Psoas muscle (tissue), 8 donors: ENCODE measurements around the gene TBX18. TPM values are rescaled to one million over a fixed set of nuclear protein-coding genes. Genes with fewer than 3 reads are reported as not detected.

Source experiments
- ATAC-seq, 4 donors: fragments of 200-7000 bp; cut with Tn5 transposase; one replicate each; pipeline ENCODE4 v1.9.1; 2020; ENCODE audit warnings: moderate library complexity in 3 of 4, mild to moderate bottlenecking in 2 of 4
- DNase-seq, 2 donors: peaks; one replicate each; pipeline ENCODE4 v3.0.0-alpha.2; 2020
- H3K27ac ChIP-seq: fragments of 200-600 bp; one replicate; pipeline ENCODE4 v1.8.0; 2022
- H3K27me3 ChIP-seq, 3 donors: fragments of 200-600 bp in 1 of 3; one replicate each; pipeline versions ENCODE4 v1.6.1 to v1.8.0; 2013 to 2022; ENCODE audit warnings: low read length in 2 of 3, mild to moderate bottlenecking in 2 of 3, moderate library complexity in 1 of 3; ENCODE audit not compliant: insufficient read depth in 3 of 3
- H3K36me3 ChIP-seq, 2 donors: fragments of 200-600 bp in 1 of 2; one replicate each; pipeline versions ENCODE4 v1.6.1 to v1.8.0; 2013 to 2022; ENCODE audit warnings: low read depth in 1 of 2, mild to moderate bottlenecking in 1 of 2, moderate library complexity in 1 of 2; ENCODE audit not compliant: insufficient read depth in 1 of 2
- H3K4me1 ChIP-seq: fragments of 200-600 bp; one replicate; pipeline ENCODE4 v1.8.0; 2022
- H3K4me3 ChIP-seq: fragments of 200-600 bp; one replicate; pipeline ENCODE4 v1.8.0; 2022; ENCODE audit warnings: mild to moderate bottlenecking
- H3K9me3 ChIP-seq: fragments of 200-600 bp; one replicate; pipeline ENCODE4 v1.8.0; 2022
- CTCF ChIP-seq: fragments of 200-600 bp; IDR thresholded peaks from one replicate; pipeline ENCODE4 v1.8.0; 2022; ENCODE audit warnings: antibody characterized with exemption
- WGBS, 3 donors: extraction: QIAGEN DNeasy Blood & Tissue Kit; methylation state at CpG; one replicate each; pipeline versions ENCODE4 v1.1.6 to v1.1.7; 2013; 5-methylcytosine and 5-hydroxymethylcytosine counted together
- intact Hi-C, 2 donors: fragments of 100-400 bp; cut with DNase I; formaldehyde crosslinking; loops; one replicate each; pipeline versions ENCODE4 v1.11.0 to v1.14.2; 2022
- polyA plus RNA-seq, 3 donors: library from polyadenylated mRNA; stranded (reverse); fragments of 200-250 nt; gene quantifications; one replicate each; pipeline ENCODE4 v1.2.3, GENCODE V29; 2013
- total RNA-seq, 4 donors: library from RNA; stranded (reverse); fragmentation: NEBNext Ultra II Directional in 2 of 4; extraction: Animal tissue kit (Norgen Biotek cat#: 25700) in 2 of 4; gene quantifications; one replicate each; pipeline versions ENCODE4 v1.2.1 to v1.2.4, GENCODE V29; 2021 to 2023
- donor health status: healthy with polysubstance abuse.
- donor health status: DM: no; HTN: no; CAD: no; lungs with moderate emphysema.
- donor health status: Bipolar disorder and iron deficiency.
- donor health status: healthy.
- donor health status: DM: yes; HTN: yes; CAD: no.
- donor health status: DM: no; HTN: no; CAD: no.
- donor health status: DM: no; HTN: no; CAD: no.
- donor health status: DM: yes; HTN: yes; CAD: no.

The TBX18 gene
- total and polyA plus RNA-seq, 7 donors = 0.24 to 1.0 (median 0.55) TPM

GRCh38 chr6:84805145-84805544 is 40.7 kb upstream of the TBX18 start:
- intact Hi-C loops = no loop called here
- H3K4me1 ChIP-seq = no peaks in the 10 kb centered on the region
- no peaks in the 10 kb centered on the region for H3K9me3 ChIP-seq
- H3K36me3 ChIP-seq = no peaks in the 10 kb centered on the region
- DNase-seq (no peak), ATAC-seq (no peak)
- no peak overlapping the region for H3K27ac ChIP-seq
- 59 to 75% (median 60%) methylated on average over 1 of the region's 1 CpG for WGBS, 3 donors
- peaks cover 0 to 2% (median 0%) of the 10 kb centered on the region in 3 donors for H3K27me3 ChIP-seq
- no peak overlapping the region for H3K4me3 ChIP-seq
- no peak for TF ChIP-seq CTCF

- ATAC-seq (no peak), DNase-seq (no peak)
- intact Hi-C loops = no loop called here
- Histone ChIP-seq H3K36me3 (no peaks in the 10 kb centered on the region), H3K9me3 (no peaks in the 10 kb centered on the region), H3K27ac (no peak overlapping the region), H3K4me1 (no peaks in the 10 kb centered on the region), H3K27me3 (peaks cover 0 to 2% (median 0%) of the 10 kb centered on the region in 3 donors), H3K4me3 (no peak overlapping the region)
- 81 to 82% (median 81%) methylated on average over 3 of the region's 3 CpGs for WGBS, 3 donors
- TF ChIP-seq CTCF = no peak
These were observed 40.3 kb upstream of the TBX18 start for GRCh38 chr6:84804720-84805119.

- H3K4me3 ChIP-seq = no peak overlapping the region
- no peak for TF ChIP-seq CTCF
- H3K9me3 ChIP-seq = no peaks in the 10 kb centered on the region
- ATAC-seq = no peak
- no peaks in the 10 kb centered on the region for H3K36me3 ChIP-seq
- H3K27me3 ChIP-seq = peaks cover 0 to 2% (median 0%) of the 10 kb centered on the region in 3 donors
- 69 to 76% (median 74%) methylated on average over 3 of the region's 3 CpGs for WGBS, 3 donors
- intact Hi-C loops = no loop called here
- DNase-seq = no peak
- H3K27ac ChIP-seq = no peak overlapping the region
- no peaks in the 10 kb centered on the region for H3K4me1 ChIP-seq
These were observed 36.9 kb upstream of the TBX18 start for GRCh38 chr6:84801250-84801649.

DNA sequence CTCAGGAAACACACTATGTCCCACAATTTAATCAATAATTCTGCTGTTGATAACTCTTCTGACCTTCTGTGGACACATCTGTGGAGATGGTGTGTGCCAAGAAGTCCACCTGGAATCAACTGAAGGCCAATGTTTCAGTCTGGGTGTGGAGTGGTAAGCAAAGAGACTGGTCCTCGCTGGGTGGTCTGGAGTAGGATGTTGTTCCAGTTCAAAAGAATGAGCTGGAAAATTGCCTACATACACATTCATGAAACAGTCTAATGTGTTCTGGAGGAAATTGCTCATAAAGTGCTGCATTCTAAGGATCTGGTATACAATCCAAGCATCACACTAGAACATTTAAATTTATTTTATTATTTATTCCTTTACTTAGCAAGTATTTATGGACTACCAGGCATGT is 33.9 kb upstream of the TBX18 start:
- H3K4me1 ChIP-seq = no peaks in the 10 kb centered on the region
- intact Hi-C loops = no loop called here
- WGBS, 3 donors = 48 to 73% (median 57%) methylated on average over 1 of the region's 1 CpG
- no peaks in the 10 kb centered on the region for H3K9me3 ChIP-seq
- TF ChIP-seq CTCF = no peak
- H3K27me3 ChIP-seq = no peaks in the 10 kb centered on the region
- ATAC-seq (no peak), DNase-seq (no peak)
- H3K27ac ChIP-seq = no peak overlapping the region
- no peaks in the 10 kb centered on the region for H3K36me3 ChIP-seq
- no peak overlapping the region for H3K4me3 ChIP-seq

GRCh38 chr6:84796343-84796742 is 31.9 kb upstream of the TBX18 start:
- 45% methylated on average over 2 of the region's 2 CpGs for WGBS, 3 donors
- Histone ChIP-seq H3K36me3 (no peaks in the 10 kb centered on the region), H3K9me3 (no peaks in the 10 kb centered on the region), H3K27ac (no peak overlapping the region), H3K4me3 (no peak overlapping the region), H3K4me1 (no peaks in the 10 kb centered on the region), H3K27me3 (no peaks in the 10 kb centered on the region)
- TF ChIP-seq CTCF = no peak
- ATAC-seq (no peak), DNase-seq (no peak)
- intact Hi-C loops = no loop called here
